H9 (cell line): ENCODE results near the gene MYRIP. TPM values are rescaled to one million over a fixed set of nuclear protein-coding genes. Genes with fewer than 3 reads are reported as not detected.

Experiments
- DNase-seq: peaks from one replicate; pipeline ENCODE4 v3.0.0-alpha.2; 2017
- H2AFZ ChIP-seq: one replicate; pipeline ENCODE4 v1.6.1; 2013; ENCODE audit warnings: mild to moderate bottlenecking, low read length, control low read depth, moderate library complexity
- H2AK5ac ChIP-seq: 2 replicates; pipeline ENCODE4 v1.6.1; 2013; ENCODE audit warnings: low read length, control low read depth, mixed read lengths; ENCODE audit not compliant: insufficient read length
- H2BK120ac ChIP-seq: one replicate; pipeline ENCODE4 v1.6.1; 2013; ENCODE audit warnings: low read depth, mild to moderate bottlenecking, low read length, control low read depth, inconsistent platforms; ENCODE audit not compliant: poor library complexity, severe bottlenecking
- H2BK12ac ChIP-seq: 2 replicates; pipeline ENCODE4 v1.6.1; 2013; ENCODE audit warnings: low read length, control low read depth, mixed read lengths, low read depth; ENCODE audit not compliant: insufficient read length
- H2BK15ac ChIP-seq: 2 replicates; pipeline ENCODE4 v1.6.1; 2013; ENCODE audit warnings: low read depth, low read length, control low read depth
- H2BK20ac ChIP-seq: one replicate; pipeline ENCODE4 v1.6.1; 2013; ENCODE audit warnings: low read depth, mild to moderate bottlenecking, low read length, control low read depth, inconsistent platforms; ENCODE audit not compliant: poor library complexity, severe bottlenecking
- H2BK5ac ChIP-seq: 2 replicates; pipeline ENCODE4 v1.6.1; 2013; ENCODE audit warnings: low read length, control low read depth, mixed read lengths; ENCODE audit not compliant: insufficient read length
- H3K14ac ChIP-seq: 2 replicates; pipeline ENCODE4 v1.6.1; 2013; ENCODE audit warnings: low read length, control low read depth; ENCODE audit not compliant: insufficient read depth
- H3K18ac ChIP-seq: 2 replicates; pipeline ENCODE4 v1.6.1; 2013; ENCODE audit warnings: low read depth, mild to moderate bottlenecking, mixed read lengths, low read length, control low read depth; ENCODE audit not compliant: insufficient read length
- H3K23ac ChIP-seq: 2 replicates; pipeline ENCODE4 v1.6.1; 2013; ENCODE audit warnings: low read length, control low read depth, mixed read lengths, low read depth; ENCODE audit not compliant: insufficient read length
- H3K23me2 ChIP-seq: 2 replicates; pipeline ENCODE4 v1.6.1; 2013; ENCODE audit warnings: low read depth, mild to moderate bottlenecking, mixed read lengths, low read length, control low read depth; ENCODE audit not compliant: insufficient read length, poor library complexity, severe bottlenecking
- H3K27ac ChIP-seq: 2 replicates; pipeline ENCODE4 v1.5.1; 2013; ENCODE audit warnings: low read length, control low read depth, mixed read lengths, low read depth; ENCODE audit not compliant: insufficient read length
- H3K27me3 ChIP-seq: 2 replicates; pipeline ENCODE4 v1.6.1; 2013; ENCODE audit warnings: low read length, control low read depth, inconsistent platforms; ENCODE audit not compliant: insufficient read depth
- H3K4ac ChIP-seq: 2 replicates; pipeline ENCODE4 v1.6.1; 2013; ENCODE audit warnings: low read depth, mild to moderate bottlenecking, control low read depth, inconsistent platforms, low read length, moderate library complexity
- H3K4me1 ChIP-seq: 2 replicates; pipeline ENCODE4 v1.6.1; 2013; ENCODE audit warnings: low read length, control low read depth, inconsistent platforms; ENCODE audit not compliant: insufficient read depth
- H3K4me2 ChIP-seq: 2 replicates; pipeline ENCODE4 v1.6.1; 2013; ENCODE audit warnings: low read length, control low read depth, mixed read lengths; ENCODE audit not compliant: insufficient read length, insufficient read depth
- H3K56ac ChIP-seq: 2 replicates; pipeline ENCODE4 v1.6.1; 2013; ENCODE audit warnings: low read depth, mild to moderate bottlenecking, mixed read lengths, low read length, control low read depth; ENCODE audit not compliant: insufficient read length
- H3K79me1 ChIP-seq: 2 replicates; pipeline ENCODE4 v1.6.1; 2013; ENCODE audit warnings: low read depth, mild to moderate bottlenecking, moderate library complexity, low read length, control low read depth, inconsistent platforms; ENCODE audit not compliant: insufficient read depth, poor library complexity, severe bottlenecking
- H3K79me2 ChIP-seq: 2 replicates; pipeline ENCODE4 v1.6.1; 2013; ENCODE audit warnings: low read length, control low read depth, inconsistent platforms; ENCODE audit not compliant: insufficient read depth
- H3K9ac ChIP-seq: 2 replicates; pipeline ENCODE4 v1.6.1; 2013; ENCODE audit warnings: low read length, control low read depth, mixed read lengths; ENCODE audit not compliant: insufficient read length; ENCODE audit errors: extremely low read depth
- H3K9me3 ChIP-seq: one replicate; pipeline ENCODE4 v1.6.1; 2013; ENCODE audit warnings: low read depth, low read length, inconsistent platforms; ENCODE audit not compliant: control insufficient read depth
- H3T11ph ChIP-seq: one replicate; pipeline ENCODE4 v1.6.1; 2013; ENCODE audit warnings: mild to moderate bottlenecking, low read length, control low read depth, inconsistent platforms
- H4K20me1 ChIP-seq: one replicate; pipeline ENCODE4 v1.6.1; 2013; ENCODE audit not compliant: control insufficient read depth, insufficient read length, insufficient read depth
- H4K5ac ChIP-seq: 2 replicates; pipeline ENCODE4 v1.6.1; 2013; ENCODE audit warnings: low read depth, mild to moderate bottlenecking, mixed read lengths, low read length, control low read depth; ENCODE audit not compliant: insufficient read length
- H4K8ac ChIP-seq: replicated peaks from 2 replicates; pipeline ENCODE4 v1.6.1; 2013; ENCODE audit warnings: low read length, control low read depth, mixed read lengths, low read depth; ENCODE audit not compliant: insufficient read length
- H4K91ac ChIP-seq: 2 replicates; pipeline ENCODE4 v1.6.1; 2013; ENCODE audit warnings: low read depth, mild to moderate bottlenecking, moderate library complexity, mixed read lengths, low read length, control low read depth; ENCODE audit not compliant: insufficient read length
- H3K27ac Mint-ChIP-seq, 3 experiments: 2 replicates in 2 of 3; 3 replicates in 1 of 3; pipeline ENCODE4 v1.8.0; 2020 to 2021; ENCODE audit warnings: mixed read lengths in 3 of 3, mild to moderate bottlenecking in 1 of 3, moderate library complexity in 1 of 3
- H3K27me3 Mint-ChIP-seq: 2 replicates; pipeline ENCODE4 v1.8.0; 2021; ENCODE audit warnings: low read depth, mild to moderate bottlenecking, moderate library complexity, mixed read lengths
- H3K36me3 Mint-ChIP-seq, 3 experiments: 2 replicates in 2 of 3; 3 replicates in 1 of 3; pipeline ENCODE4 v1.8.0; 2020 to 2021; ENCODE audit warnings: low read depth in 3 of 3, mixed read lengths in 3 of 3; ENCODE audit not compliant: insufficient read depth in 1 of 3
- H3K4me1 Mint-ChIP-seq, 2 experiments: 2 replicates each; pipeline ENCODE4 v1.8.0; 2020; ENCODE audit warnings: mixed read lengths in 2 of 2
- H3K4me3 Mint-ChIP-seq, 2 experiments: 2 replicates in 1 of 2; 3 replicates in 1 of 2; pipeline ENCODE4 v1.8.0; 2020 to 2021; ENCODE audit warnings: mild to moderate bottlenecking in 2 of 2, mixed read lengths in 2 of 2, moderate library complexity in 1 of 2
- H3K9me3 Mint-ChIP-seq, 2 experiments: 2 replicates in 1 of 2; 3 replicates in 1 of 2; pipeline ENCODE4 v1.8.0; 2020; ENCODE audit warnings: mild to moderate bottlenecking in 2 of 2, mixed read lengths in 2 of 2, moderate library complexity in 1 of 2
- WGBS: extraction: QIAGEN DNeasy Blood & Tissue Kit; methylation state at CpG from one replicate; pipeline ENCODE4 v1.1.7; 2013; ENCODE audit warnings: missing lambda C conversion rate, low lambda C conversion rate, mixed read lengths; ENCODE audit not compliant: insufficient read length; ENCODE audit errors: extremely low coverage; 5-methylcytosine and 5-hydroxymethylcytosine counted together
- total RNA-seq: library from RNA; stranded (reverse); gene quantifications from 2 replicates; pipeline ENCODE4 v1.2.1, GENCODE V29; 2021
- TF ChIP-seq, protein P1 (sequence below): fragments of 200-600 bp; sonication (generic); conservative IDR thresholded peaks from 3 replicates; pipeline ENCODE4 v1.8.0; 2021; ENCODE audit warnings: antibody characterized with exemption, mild to moderate bottlenecking

The MYRIP gene
- total RNA-seq, 1 experiment from 2014 or later = 1.8 TPM

DNA sequence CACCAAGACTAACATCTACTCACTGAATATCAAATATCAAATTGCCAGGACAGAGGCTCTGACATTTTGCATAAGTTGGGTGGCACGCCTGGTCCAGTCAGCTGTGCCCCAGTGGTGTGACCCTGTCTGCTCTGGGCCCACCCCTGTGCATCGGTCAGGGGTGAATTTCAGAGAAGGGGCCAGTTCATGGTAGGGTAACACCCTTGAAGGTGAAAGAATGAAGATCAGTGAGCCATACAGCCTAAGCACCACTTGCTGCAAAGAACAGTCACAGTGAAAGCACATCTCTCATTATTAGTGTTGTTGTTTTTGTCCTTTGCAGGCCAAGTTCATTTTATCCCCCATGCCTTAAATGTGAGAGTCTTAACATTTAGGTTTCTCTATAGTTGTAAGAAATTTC is 86.8 kb downstream of the MYRIP start:
- no peak overlapping the region for H2BK15ac ChIP-seq
- no peak for DNase-seq
- no peak overlapping the region for H2BK12ac ChIP-seq
- H3K18ac ChIP-seq = no peak overlapping the region
- Mint-ChIP-seq H3K4me1 (peaks cover 8 to 17% of the 10 kb centered on the region in 2 experiments), H3K27ac (no peak overlapping the region), H3K9me3 (no peaks in the 10 kb centered on the region), H3K27me3 (no peaks in the 10 kb centered on the region), H3K4me3 (no peak overlapping the region), H3K36me3 (no peaks in the 10 kb centered on the region)
- H4K8ac ChIP-seq = no peak overlapping the region
- H3K23ac ChIP-seq = no peak overlapping the region
- H3K79me2 ChIP-seq = no peaks in the 10 kb centered on the region
- H3K4me2 ChIP-seq = no peak overlapping the region
- no peaks in the 10 kb centered on the region for H3K79me1 ChIP-seq
- no peak overlapping the region for H3K9ac ChIP-seq
- no peak overlapping the region for H2BK20ac ChIP-seq
- H3K27ac ChIP-seq = no peak overlapping the region
- H3K14ac ChIP-seq = no peak overlapping the region
- no peak overlapping the region for H3K4ac ChIP-seq
- no CpG with 5 or more reads among the region's 2 CpGs for WGBS
- H3K9me3 ChIP-seq = no peaks in the 10 kb centered on the region
- H3K23me2 ChIP-seq = no peaks in the 10 kb centered on the region
- no peak overlapping the region for H3T11ph ChIP-seq
- no peak overlapping the region for H2AFZ ChIP-seq
- H4K20me1 ChIP-seq = no peaks in the 10 kb centered on the region
- H3K4me1 ChIP-seq = peaks cover 9% of the 10 kb centered on the region; the same call in 1 of the 2 replicates
- TF ChIP-seq, protein P1, sequence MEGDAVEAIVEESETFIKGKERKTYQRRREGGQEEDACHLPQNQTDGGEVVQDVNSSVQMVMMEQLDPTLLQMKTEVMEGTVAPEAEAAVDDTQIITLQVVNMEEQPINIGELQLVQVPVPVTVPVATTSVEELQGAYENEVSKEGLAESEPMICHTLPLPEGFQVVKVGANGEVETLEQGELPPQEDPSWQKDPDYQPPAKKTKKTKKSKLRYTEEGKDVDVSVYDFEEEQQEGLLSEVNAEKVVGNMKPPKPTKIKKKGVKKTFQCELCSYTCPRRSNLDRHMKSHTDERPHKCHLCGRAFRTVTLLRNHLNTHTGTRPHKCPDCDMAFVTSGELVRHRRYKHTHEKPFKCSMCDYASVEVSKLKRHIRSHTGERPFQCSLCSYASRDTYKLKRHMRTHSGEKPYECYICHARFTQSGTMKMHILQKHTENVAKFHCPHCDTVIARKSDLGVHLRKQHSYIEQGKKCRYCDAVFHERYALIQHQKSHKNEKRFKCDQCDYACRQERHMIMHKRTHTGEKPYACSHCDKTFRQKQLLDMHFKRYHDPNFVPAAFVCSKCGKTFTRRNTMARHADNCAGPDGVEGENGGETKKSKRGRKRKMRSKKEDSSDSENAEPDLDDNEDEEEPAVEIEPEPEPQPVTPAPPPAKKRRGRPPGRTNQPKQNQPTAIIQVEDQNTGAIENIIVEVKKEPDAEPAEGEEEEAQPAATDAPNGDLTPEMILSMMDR = no peak
- no peak overlapping the region for H2BK120ac ChIP-seq
- H2BK5ac ChIP-seq = no peak overlapping the region
- H3K56ac ChIP-seq = no peak overlapping the region
- H4K91ac ChIP-seq = no peak overlapping the region
- H3K27me3 ChIP-seq = no peaks in the 10 kb centered on the region
- no peak overlapping the region for H2AK5ac ChIP-seq
- H4K5ac ChIP-seq = no peak overlapping the region
